ENCODE data around the gene DMRT2. TPM values are rescaled to one million over a fixed set of nuclear protein-coding genes. Genes with fewer than 3 reads are reported as not detected.

Gene DMRT2
- total RNA-seq = 0.23 TPM

GRCh38 chr9:1050125-1050895 is at the start of gene DMRT2:
Gene DMRT2 (plus strand): TSS chr9:1050357. CDS start chr9:1051614, 1,257 bp downstream.

Small RNAs within 50 kb of the gene (small RNA-seq; reads per million reads assigned to genes)
- not detected for gene RNU6-1073P

Other genes starting within 250 kb of the DMRT2 start
- gene DMRT1, start 208.7 kb upstream of the DMRT2 start, total RNA-seq = not detected
- not detected for gene DMRT3, start 73.7 kb upstream of the DMRT2 start, total RNA-seq